GM18502 (cell line): ENCODE measurements around the gene ETV1.
"Not testable (repeated sequence)": the region's sequence is repeated elsewhere in the genome, so short reads cannot be mapped to it uniquely, and the experiment has no call there.

Source experiments
- ATAC-seq: cut with Tn5 transposase; IDR thresholded peaks from one replicate; pipeline ENCODE4 v1.9.1; 2021; ENCODE audit warnings: mild to moderate bottlenecking; ENCODE audit not compliant: unreplicated experiment, poor library complexity

ETV1 gene

DNA sequence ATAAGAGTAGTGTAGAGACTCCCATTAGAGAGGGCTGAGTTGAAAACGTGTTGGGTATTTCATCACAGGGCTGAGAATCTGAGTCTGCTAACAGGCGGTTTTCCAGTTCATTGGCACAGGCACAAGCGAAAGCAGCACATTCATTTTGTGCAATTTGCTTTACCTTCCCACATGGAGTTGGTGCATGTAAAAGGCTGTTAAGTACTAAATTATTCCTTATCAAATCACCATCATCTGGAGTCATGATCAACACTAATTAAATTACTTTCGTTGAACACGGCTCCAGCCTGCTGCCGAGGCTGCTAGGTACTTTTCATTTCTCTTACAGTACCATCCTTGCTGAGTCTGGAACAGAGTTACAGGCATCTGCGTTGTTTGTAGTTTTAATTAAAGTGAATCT lies 43.8 kb downstream of the ETV1 start:
- no peak for ATAC-seq

DNA sequence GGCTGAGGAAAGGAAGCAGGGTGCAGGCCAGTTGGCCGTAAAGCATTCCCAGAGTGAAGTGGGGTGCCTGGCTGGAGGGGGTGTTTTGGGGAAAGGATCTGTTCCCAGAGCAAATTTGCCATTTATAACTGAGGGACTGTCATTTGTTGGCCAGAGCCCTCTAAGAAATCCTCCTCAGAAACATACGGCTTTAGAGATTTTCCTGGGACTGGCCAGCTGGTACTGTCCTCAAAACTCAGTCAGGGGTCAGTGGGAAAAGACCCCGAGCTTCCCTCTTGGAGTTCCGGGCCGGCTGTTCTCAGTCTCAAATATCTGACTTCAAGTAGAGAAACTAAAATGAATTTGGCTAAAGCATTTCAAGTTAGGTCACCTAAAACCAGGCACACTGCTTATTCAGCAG lies 55.9 kb downstream of the ETV1 start:
- ATAC-seq: no peak

DNA sequence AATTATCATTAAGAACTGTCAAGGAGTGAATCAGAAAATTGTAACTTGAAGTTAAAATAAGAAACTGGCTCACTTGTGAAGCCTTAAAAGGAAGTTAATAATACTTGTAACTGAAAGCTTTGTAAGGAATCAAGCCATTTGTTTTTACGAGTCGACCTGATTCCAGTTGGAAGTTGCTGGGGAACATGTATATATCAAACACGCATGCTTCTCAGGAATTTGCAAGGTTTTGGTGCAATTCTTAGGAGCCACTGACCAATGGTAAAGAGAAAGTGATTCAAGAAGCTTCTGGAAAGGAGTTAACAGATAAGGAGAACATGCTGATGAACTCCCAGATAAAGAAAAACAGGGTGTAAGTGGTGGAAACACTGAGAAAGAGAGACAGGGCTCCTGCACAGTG lies 56.4 kb downstream of the ETV1 start:
- no peak for ATAC-seq

DNA sequence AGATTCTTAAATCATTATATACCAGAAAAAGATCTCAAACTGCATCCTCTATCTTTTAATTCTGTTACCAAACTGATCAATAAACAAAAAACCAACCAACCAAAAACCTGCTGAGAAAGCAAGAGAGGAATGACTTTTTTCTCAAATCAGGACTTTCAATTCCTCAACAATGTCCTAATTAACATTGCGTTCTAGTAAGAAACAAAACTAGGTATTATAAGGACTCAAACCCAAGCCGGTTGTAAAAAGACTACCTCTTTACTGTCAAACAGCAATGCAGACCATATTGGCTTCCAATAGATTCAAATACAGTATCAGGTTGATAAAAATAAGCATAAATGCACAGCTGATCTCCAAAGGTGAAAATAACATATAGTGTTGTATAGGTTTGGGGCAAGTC lies 57.3 kb downstream of the ETV1 start:
- no peak for ATAC-seq

DNA sequence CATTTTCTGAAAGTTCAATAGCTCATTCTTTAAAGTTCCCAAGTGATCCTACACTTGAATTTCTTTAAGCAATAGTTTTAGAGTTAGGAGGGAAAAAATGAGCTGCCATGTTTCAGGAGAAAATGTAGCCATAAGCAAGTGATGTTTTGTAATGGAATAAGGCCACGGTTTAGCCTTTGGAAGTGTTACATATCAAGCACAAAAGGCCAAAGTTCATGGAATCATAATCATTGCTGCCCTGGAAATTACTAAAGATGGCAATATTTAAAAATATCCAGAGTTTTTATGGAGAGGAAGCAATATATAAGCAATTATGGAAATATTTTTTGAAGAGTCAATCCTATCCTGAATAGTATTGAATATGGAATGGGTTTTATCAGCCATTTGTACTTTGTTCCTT lies 68.4 kb downstream of the ETV1 start:
- ATAC-seq: no peak

DNA sequence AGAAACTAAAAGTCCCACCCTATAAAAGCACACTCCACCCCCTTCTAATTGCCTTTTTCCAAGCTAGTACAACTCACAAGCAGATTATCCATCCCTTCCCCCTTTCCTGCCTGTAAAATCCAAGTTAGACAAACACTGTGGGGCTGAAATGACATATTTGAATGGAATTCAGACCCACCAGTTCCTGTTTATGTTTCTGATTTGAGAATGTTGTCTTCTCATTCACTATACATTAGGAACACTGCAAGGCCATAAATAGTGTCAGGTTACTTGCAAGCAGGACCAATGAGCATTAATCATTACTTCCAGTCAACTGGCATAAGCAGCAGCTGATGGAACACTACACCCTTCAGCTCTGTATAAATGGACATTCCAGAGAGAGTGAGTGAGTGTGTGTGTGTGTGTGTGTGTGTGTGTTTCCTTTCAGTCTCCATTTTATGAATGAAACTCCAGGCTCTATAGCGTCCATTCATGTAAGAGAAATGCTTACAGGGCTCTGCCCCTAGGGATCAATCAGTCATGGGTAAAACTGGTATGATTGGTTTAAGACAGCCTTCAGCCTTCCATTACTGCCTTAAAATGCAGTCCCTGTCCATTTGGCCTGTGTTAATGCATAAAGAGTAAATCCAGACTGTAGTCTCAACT lies 69.3 kb downstream of the ETV1 start:
- ATAC-seq: no peak

DNA sequence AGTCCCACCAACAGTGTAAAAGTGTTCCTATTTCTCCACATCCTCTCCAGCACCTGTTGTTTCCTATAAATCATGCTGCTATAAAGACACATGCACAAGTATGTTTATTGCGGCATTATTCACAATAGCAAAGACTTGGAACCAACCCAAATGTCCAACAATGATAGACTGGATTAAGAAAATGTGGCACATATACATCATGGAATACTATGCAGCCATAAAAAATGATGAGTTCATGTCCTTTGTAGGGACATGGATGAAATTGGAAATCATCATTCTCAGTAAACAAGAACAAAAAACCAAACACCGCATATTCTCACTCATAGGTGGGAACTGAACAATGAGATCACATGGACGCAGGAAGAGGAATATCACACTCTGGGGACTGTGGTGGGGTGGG lies 71.1 kb downstream of the ETV1 start:
- not testable (repeated sequence) for ATAC-seq

DNA sequence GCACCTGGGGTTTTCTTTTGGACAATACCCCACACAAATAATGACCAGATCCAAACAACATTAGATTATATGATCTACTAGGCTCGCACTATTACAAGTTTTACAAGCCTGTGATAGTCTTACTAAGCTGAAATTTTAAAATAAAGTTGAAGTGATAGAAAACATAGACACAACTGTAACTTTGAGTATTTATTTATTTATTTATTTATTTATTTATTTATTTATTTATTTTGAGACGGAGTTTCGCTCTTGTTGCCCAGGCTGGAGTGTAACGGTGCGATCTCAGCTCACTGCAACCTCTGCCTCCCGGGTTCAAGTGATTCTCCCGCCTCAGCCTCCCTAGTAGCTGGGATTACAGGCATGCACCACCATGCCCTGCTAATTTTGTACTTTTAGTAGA lies 72.4 kb downstream of the ETV1 start:
- ATAC-seq: not testable (repeated sequence)

DNA sequence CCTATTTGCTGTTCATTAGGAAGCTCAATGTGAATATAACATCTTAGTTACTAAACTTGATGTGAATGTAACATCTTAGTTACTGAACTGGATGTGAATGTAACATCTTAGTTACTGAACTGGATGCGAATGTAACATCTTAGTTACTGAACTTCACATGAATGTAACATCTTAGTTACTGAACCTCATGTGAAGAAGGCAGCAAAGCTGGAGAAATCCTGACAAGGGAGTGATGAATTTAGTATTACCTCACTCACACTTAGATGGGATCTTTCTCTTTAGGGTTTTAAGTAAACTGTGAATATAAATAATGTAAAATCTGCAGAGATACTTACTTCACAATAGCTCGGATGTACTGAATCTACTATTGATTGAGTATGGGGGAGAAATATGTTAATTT lies 73.6 kb downstream of the ETV1 start:
- no peak for ATAC-seq

DNA sequence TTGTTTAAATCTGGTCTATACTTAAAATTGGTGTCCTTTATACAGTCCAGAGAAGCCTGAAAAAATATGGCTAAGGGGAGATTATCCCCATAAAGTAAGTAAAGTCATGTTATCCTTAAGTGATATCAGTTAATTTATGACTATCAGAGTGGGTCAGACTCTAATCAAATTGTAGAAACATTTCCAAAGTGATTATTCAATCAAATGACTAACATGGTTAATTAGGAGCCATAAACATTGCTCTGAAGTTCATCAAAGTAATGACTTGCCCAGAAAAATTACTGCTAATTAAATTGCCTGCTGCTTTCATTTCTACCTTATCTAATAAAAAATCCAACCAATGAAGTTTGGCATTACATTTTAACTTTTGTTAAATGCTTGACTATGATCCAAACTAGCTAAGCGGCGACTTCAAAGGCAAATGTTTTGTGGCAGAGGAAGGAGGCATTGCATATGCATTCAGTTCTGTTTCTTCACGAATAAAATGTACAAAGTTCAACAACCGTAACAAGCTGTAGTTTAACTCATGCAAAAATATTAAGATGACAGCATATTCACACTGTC lies 76.7 kb downstream of the ETV1 start:
- no peak for ATAC-seq

DNA sequence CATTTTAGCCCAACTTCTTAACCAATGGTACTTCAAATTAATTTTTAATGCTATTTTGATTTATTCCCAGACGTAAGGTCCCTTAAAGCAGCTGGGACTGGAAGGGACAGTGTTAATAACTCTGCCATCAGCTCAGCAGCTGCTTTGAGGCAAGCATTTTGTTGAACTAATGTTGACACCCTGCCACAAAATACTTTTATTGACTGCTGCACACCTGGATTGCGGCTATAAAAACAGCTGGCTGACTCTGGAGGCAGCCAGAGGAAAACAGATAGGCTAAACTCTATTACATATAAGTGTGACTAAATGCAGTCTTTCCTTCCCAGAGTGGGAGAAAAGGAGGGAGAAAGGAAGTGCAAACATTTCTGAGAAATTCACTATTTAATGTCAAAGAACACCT lies 77.6 kb downstream of the ETV1 start:
- no peak for ATAC-seq

DNA sequence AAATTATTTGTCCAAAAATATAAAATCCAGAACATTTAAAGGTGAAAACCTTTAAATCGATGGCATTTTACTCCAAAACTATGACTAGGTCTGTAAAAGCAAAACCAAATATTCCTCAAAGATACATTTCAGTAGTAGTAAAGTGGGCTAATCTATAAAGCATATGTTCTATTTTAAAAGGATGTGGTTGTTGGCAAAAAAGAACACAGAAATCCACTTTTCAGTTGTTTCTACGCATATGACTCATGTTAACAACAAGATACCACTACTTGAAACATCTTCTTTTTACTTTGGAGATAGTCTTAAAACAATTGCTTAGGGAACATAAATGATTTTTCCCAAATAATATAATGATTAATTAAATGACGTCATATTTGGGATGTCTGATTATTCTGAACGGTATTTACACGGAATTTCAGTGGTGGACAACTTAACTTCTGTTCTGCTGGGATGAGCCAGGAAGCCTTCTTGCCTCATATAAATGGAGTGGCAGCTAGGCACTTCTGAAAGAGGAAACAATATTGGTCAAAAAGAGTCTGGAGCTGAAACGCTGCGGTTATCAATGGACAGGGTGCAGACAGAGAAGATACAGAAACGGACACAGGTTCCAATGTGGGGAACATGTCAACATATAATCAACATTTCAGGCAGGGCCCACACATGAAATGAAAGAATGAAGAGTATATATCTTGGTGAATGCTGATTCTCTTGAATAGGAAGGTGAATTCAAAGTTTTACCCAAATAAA lies 78.5 kb downstream of the ETV1 start:
- no peak for ATAC-seq

DNA sequence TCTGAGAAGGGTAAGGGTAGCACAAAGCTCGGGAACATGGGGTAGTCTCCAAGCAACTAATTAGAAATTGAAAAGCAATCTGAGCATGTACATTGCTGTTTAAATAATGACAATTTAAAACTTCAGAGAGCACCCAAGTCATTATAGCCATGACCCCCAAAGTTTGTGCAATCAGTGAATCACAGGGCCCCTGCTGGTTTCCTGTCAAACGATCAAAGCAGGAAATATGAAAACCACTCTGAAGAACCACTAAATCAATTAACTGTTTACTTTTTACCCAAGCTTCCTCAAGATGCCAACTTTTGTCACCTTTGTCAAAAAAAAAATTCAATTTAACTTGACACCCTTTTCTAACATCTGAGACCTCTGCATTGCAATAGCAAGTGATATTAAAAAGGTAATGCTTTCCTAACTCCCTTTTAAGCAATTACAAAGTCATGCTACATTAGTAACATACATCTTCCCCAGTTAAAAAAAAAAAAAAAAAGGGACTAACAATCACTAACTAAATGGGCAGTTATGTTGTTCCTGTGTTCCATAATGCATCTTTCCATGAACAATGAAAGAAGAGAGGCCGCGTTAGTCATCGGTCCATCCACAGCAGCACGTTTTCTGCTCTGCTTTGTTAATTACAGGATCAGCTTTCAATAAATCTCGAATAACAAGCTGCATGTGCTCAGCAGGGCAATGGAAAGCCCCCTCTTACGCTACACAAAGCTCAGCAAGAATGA lies 80.6 kb downstream of the ETV1 start:
- no peak for ATAC-seq

DNA sequence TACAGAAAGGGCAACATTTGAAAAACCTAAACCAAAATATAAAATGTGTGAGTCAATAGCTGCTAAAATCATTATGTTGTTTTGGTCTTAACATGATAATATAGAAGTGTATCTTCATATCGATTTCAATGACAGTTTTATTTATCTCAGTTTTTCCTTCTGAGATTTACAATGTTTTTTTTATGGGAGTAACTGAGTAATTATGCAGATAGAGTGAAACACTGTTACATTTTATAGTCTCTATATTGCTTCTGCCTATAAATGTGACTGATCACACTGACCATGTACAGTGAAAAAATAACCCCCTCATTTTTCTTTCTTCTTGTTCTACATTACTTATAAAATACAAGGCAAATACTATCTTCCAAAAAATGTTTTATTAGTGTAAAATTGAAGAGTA lies 81.6 kb downstream of the ETV1 start:
- ATAC-seq: no peak

DNA sequence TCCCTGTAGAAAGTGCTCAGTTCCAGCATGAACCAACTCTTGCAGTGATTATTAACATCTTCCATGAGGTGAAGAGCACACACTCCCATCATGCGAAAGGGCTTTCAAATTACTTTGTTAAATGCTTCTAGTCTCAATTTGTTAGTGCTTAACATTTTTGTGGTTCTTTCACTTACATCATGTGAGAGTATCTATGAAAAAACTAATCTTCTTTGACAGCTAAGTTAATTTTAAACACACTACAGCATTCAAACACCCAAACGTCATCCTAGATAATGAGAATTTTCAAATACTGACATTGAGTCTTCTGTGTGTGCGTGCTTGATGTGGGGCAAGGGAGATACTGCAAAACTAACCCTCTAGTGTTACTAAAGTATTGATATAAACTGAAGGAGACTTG lies 84.8 kb downstream of the ETV1 start:
- ATAC-seq: no peak

DNA sequence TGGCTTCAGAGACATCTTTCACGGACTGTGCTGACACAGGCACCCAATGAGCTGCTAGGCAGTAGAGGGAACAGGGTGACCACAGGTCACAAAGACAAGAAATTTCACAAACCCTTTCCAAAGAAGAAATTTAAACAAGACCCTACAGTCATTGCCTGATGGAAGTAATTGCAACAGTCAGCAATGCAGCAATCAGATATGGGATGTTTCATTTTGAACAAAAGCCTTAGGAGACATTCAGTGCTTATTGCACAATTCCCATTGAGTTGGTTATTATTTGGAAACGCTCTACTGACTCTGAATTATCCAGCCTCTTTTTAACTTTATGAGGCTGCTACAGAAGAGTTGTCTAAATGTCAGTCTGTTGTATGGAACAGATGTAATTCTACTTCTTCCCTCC lies 85.5 kb downstream of the ETV1 start:
- no peak for ATAC-seq

DNA sequence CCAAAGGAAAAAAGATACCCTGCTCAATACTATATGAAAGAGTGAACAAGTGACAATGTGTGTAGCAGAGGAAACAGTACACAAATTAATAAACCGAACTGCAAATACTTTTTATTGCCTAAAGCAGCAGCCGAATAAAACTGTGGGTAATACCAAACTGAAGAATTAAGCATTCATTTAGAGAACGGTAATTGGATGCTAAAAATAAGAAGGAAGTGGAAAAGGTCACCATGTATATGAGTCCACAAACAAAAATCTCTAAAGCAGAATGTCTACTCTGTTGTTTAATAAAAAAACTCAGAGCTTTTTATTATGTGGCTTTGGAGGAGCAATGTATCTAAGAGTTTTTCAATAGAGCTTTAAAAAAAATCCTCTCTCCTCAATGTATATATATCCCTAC lies 87.9 kb downstream of the ETV1 start:
- no peak for ATAC-seq

DNA sequence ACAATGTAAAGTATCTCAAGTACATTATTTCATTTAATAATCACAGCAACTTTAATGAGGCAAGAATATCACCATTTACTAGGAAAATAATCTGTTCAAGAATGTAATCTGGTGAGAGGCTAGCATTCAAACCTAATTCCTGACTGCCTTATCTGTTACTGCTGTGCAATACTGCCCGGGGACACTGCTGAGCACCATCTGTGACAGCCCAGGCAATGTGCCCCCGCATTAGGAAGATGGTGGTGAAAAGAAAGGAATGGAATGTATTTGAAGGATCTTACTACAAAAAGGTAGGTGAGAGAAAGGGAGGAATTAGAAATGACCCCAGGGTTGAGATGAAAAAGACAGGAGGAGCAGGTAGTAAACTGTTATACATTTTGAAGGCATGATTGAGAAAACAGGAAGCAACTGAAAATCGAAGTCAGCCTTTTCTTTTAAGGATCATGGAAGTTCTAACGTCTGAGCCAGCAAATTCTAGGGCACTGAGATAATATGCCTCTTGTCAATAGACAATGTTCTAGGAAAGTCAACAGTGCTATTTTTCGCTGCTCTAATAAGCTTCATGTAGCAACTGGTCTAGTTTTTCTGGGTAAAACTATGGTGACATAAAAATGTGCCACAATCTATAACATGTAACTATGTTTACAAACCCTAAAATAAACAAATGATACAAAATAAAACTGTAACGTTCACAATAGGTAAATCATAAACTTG lies 90.4 kb downstream of the ETV1 start:
- ATAC-seq: no peak

DNA sequence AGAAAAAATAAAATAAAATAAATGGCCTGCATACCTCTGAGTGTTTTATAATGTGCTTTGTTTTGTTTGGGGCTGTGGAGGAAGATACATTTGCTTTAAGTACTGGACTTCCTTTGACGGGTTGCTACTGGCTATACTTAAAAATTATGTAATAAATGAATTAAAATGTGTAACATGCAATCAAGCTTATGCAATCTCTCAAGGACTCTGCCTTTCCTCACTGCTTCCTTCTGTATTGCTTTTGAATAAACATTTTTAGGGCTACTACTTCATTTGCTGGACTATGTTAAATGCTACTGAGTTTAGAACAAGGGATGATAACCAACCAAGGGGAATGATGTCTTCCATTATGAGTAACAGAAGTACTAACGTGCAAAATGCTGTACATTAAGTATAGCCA lies 91.6 kb downstream of the ETV1 start:
- ATAC-seq: no peak

DNA sequence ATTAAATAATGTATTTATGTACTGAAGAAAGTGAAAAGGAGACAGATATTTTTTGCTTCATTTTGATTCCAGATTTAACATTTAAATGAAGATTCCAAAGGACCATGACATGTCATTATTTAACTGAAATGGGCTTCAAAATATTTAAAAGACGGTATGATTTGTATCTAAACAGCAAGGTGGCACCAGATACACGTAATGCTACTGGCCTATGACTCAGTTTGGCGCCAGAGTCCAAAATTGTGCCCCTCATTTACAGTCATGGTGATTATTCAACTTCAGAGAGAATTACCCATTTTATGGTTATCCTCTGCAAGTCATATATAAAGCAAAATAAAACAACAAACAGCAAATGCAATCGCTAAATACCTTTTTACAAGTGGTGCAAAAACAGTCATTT lies 94.5 kb downstream of the ETV1 start:
- no peak for ATAC-seq

DNA sequence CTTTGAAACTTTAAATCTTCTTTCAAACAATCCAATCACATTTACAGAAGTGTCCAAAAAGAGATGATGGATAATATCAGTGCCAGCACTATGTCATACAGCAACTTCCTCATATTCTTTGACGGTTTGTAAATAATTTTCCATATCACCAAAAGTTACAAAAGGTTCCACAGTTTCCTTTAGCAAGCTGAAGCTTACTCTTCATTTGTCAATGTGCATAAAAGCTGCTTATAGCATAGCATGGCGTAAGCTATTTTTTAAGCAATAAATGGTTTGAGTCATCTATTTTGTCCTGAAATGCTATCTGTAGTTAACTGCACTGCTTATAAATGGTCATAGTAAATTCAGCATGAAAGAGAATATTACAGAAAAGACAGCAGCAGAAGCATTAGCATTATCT lies 95.1 kb downstream of the ETV1 start:
- no peak for ATAC-seq
